GM12875 (cell line): Measurements from ENCODE around the gene KIT.
"Not testable (repeated sequence)": the region's sequence is repeated elsewhere in the genome, so short reads cannot be mapped to it uniquely, and the experiment has no call there.

Experiments used
- H3K4me3 ChIP-seq: one replicate; pipeline ENCODE4 v1.5.1; 2011; ENCODE audit warnings: low read depth, low read length, control low read depth
- CTCF ChIP-seq: IDR thresholded peaks from 2 replicates; pipeline ENCODE4 v1.5.1; 2011; ENCODE audit warnings: low read depth, mild to moderate bottlenecking, control low read depth, inconsistent platforms, low read length, moderate library complexity, borderline replicate concordance; ENCODE audit not compliant: insufficient read depth

The KIT gene

GRCh38 chr4:54635318-54635717, 22.4 kb upstream of the KIT start:
- no peak for TF ChIP-seq CTCF
- H3K4me3 ChIP-seq = no peak overlapping the region

GRCh38 chr4:54637325-54637724, 20.4 kb upstream of the KIT start:
- H3K4me3 ChIP-seq = no peak overlapping the region
- no peak for TF ChIP-seq CTCF

GRCh38 chr4:54641101-54641500, 16.7 kb upstream of the KIT start:
- not testable (repeated sequence) for H3K4me3 ChIP-seq

GRCh38 chr4:54643172-54643571, 14.6 kb upstream of the KIT start:
- TF ChIP-seq CTCF = no peak
- H3K4me3 ChIP-seq = no peak overlapping the region

GRCh38 chr4:54643958-54644751, 13.6 kb upstream of the KIT start:
- no peak for TF ChIP-seq CTCF
- H3K4me3 ChIP-seq = no peak overlapping the region

- H3K4me3 ChIP-seq = no peak overlapping the region
- no peak for TF ChIP-seq CTCF
Observed at GRCh38 chr4:54645830-54646229, 11.9 kb upstream of the KIT start.

GRCh38 chr4:54647070-54647469, 10.7 kb upstream of the KIT start:
- H3K4me3 ChIP-seq = no peak overlapping the region
- no peak for TF ChIP-seq CTCF
